Measurements from ENCODE around the gene UNC5C. TPM values are rescaled to one million over a fixed set of nuclear protein-coding genes. Genes with fewer than 3 reads are reported as not detected.

UNC5C gene
- total and polyA plus RNA-seq, 4 donors: 0.27 to 1.2 (median 0.78) TPM

- no peak for DNase-seq (ENCODE audit: low spot score)
- Histone ChIP-seq H3K9me3 (ENCODE audit: control insufficient read depth in 4 of 4, low read length in 3 of 4) (no peaks in the 10 kb centered on the region), H3K27ac (ENCODE audit: low read depth in 1 of 2, low read length in 2 of 2) (no peak overlapping the region), H3K36me3 (ENCODE audit: control insufficient read depth in 4 of 4, insufficient read depth in 3 of 4, low read depth in 1 of 4, low read length in 3 of 4) (no peaks in the 10 kb centered on the region), H3K4me3 (ENCODE audit: low read depth in 1 of 3, low read length in 3 of 3) (no peak overlapping the region), H3K27me3 (ENCODE audit: control insufficient read depth in 4 of 4, insufficient read depth in 4 of 4, low read length in 3 of 4) (no peaks in the 10 kb centered on the region), H3K9ac (ENCODE audit: low read depth in 1 of 2, low read length in 2 of 2) (no peak overlapping the region), H3K4me1 (ENCODE audit: control insufficient read depth in 4 of 4, insufficient read depth in 4 of 4, low read length in 3 of 4) (no peaks in the 10 kb centered on the region)
- TF ChIP-seq, protein P1, sequence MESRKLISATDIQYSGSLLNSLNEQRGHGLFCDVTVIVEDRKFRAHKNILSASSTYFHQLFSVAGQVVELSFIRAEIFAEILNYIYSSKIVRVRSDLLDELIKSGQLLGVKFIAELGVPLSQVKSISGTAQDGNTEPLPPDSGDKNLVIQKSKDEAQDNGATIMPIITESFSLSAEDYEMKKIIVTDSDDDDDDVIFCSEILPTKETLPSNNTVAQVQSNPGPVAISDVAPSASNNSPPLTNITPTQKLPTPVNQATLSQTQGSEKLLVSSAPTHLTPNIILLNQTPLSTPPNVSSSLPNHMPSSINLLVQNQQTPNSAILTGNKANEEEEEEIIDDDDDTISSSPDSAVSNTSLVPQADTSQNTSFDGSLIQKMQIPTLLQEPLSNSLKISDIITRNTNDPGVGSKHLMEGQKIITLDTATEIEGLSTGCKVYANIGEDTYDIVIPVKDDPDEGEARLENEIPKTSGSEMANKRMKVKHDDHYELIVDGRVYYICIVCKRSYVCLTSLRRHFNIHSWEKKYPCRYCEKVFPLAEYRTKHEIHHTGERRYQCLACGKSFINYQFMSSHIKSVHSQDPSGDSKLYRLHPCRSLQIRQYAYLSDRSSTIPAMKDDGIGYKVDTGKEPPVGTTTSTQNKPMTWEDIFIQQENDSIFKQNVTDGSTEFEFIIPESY (IDR thresholded peaks at IDR 0.05): no peak
- TF ChIP-seq RAD21 (IDR thresholded peaks at IDR 0.05) (no peak), TAF1 (conservative IDR thresholded peaks at IDR 0.05) (no peak), EGR1 (IDR thresholded peaks at IDR 0.05; ENCODE audit: low read depth in 2 of 2) (no peak), MAX (IDR thresholded peaks at IDR 0.05) (no peak), RXRA (IDR thresholded peaks at IDR 0.05) (no peak), HNF4G (IDR thresholded peaks at IDR 0.05) (no peak), CTCF (IDR thresholded peaks at IDR 0.05; ENCODE audit: low read depth, low read length, missing input control) (no peak)
- TF ChIP-seq, protein P2, sequence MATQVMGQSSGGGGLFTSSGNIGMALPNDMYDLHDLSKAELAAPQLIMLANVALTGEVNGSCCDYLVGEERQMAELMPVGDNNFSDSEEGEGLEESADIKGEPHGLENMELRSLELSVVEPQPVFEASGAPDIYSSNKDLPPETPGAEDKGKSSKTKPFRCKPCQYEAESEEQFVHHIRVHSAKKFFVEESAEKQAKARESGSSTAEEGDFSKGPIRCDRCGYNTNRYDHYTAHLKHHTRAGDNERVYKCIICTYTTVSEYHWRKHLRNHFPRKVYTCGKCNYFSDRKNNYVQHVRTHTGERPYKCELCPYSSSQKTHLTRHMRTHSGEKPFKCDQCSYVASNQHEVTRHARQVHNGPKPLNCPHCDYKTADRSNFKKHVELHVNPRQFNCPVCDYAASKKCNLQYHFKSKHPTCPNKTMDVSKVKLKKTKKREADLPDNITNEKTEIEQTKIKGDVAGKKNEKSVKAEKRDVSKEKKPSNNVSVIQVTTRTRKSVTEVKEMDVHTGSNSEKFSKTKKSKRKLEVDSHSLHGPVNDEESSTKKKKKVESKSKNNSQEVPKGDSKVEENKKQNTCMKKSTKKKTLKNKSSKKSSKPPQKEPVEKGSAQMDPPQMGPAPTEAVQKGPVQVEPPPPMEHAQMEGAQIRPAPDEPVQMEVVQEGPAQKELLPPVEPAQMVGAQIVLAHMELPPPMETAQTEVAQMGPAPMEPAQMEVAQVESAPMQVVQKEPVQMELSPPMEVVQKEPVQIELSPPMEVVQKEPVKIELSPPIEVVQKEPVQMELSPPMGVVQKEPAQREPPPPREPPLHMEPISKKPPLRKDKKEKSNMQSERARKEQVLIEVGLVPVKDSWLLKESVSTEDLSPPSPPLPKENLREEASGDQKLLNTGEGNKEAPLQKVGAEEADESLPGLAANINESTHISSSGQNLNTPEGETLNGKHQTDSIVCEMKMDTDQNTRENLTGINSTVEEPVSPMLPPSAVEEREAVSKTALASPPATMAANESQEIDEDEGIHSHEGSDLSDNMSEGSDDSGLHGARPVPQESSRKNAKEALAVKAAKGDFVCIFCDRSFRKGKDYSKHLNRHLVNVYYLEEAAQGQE (IDR thresholded peaks at IDR 0.05): no peak
- 76% methylated on average over 3 of the region's 3 CpGs for WGBS
Measured at GRCh38 chr4:95216636-95217035, 332.1 kb downstream of the UNC5C start.

DNA sequence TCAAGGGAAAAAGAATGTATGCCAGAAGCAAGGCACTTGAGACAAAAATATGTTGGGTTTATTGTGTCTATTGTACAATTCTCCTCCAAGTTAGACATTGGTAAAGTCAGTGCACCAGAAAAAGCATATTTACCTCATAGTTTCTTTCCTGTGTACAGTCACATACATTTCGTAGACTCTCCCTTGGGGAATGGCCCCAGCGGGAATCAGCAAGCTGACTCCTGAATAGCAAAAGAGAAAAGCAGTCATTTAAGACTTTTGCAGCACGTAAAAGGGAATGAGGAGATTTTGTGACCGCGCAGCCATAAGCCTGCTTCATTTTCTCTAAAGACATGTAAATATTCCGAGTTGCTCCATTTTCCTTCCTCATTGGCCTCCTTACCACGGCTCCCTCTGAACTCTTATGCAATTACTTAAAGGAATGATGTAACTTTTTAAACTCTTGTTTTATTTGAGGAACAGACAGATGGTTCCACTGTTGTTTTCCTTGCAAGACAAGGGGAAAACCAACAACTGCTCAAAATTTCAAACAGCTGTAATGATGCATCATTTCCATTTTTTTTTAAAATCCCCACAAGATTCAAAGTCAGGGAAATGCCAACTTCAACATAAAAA is 332.7 kb downstream of the UNC5C start:
- no peaks in the 10 kb centered on the region for H3K4me1 ChIP-seq (ENCODE audit: control insufficient read depth in 4 of 4, insufficient read depth in 4 of 4, low read length in 3 of 4)
- H3K36me3 ChIP-seq (ENCODE audit: control insufficient read depth in 4 of 4, insufficient read depth in 3 of 4, low read depth in 1 of 4, low read length in 3 of 4): no peaks in the 10 kb centered on the region
- no peaks in the 10 kb centered on the region for H3K27me3 ChIP-seq (ENCODE audit: control insufficient read depth in 4 of 4, insufficient read depth in 4 of 4, low read length in 3 of 4)
- TF ChIP-seq MAX (IDR thresholded peaks at IDR 0.05) (no peak), SP1 (IDR thresholded peaks at IDR 0.05) (no peak), HNF4G (IDR thresholded peaks at IDR 0.05) (no peak), NR2F2 (IDR thresholded peaks at IDR 0.05) (no peak), JUND (IDR thresholded peaks at IDR 0.05) (no peak), CTCF (IDR thresholded peaks at IDR 0.05; ENCODE audit: low read depth, low read length, missing input control) (no peak), EGR1 (IDR thresholded peaks at IDR 0.05; ENCODE audit: low read depth in 2 of 2) (no peak), FOXA2 (IDR thresholded peaks at IDR 0.05) (no peak)
- TF ChIP-seq, protein P2 (IDR thresholded peaks at IDR 0.05): no peak
- H3K9me3 ChIP-seq (ENCODE audit: control insufficient read depth in 4 of 4, low read length in 3 of 4): no peaks in the 10 kb centered on the region
- no peak for DNase-seq (ENCODE audit: low spot score)
- no peak overlapping the region for H3K27ac ChIP-seq (ENCODE audit: low read depth in 1 of 2, low read length in 2 of 2)
- H3K4me3 ChIP-seq (ENCODE audit: low read depth in 1 of 3, low read length in 3 of 3): no peak overlapping the region
- H3K9ac ChIP-seq (ENCODE audit: low read depth in 1 of 2, low read length in 2 of 2): no peak overlapping the region
- 74% methylated on average over 7 of the region's 7 CpGs for WGBS
